ENCODE results near the gene GPR83.
"Not testable (repeated sequence)": the region's sequence is repeated elsewhere in the genome, so short reads cannot be mapped to it uniquely, and the experiment has no call there.

Gene GPR83

DNA sequence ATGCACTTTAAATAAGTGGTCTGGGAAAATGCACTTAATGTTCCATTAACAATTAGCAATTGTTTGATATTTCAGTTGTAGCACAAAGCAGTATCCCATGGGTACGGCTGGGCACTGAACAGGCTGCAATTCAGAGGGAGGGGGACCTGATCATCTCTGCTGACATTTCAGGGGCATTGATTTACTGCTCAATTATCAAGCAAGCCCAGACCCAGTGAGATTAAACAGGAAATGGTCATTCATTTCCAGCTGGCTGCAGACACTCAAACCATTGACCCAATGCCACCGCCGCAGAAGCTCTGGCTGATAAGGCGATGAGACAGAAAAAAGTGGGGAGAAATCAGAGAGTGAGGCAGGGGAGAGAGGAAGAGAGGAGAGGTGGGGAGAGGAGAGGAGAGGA is 1.2 kb downstream of the GPR83 start:
- TF ChIP-seq, protein P1, sequence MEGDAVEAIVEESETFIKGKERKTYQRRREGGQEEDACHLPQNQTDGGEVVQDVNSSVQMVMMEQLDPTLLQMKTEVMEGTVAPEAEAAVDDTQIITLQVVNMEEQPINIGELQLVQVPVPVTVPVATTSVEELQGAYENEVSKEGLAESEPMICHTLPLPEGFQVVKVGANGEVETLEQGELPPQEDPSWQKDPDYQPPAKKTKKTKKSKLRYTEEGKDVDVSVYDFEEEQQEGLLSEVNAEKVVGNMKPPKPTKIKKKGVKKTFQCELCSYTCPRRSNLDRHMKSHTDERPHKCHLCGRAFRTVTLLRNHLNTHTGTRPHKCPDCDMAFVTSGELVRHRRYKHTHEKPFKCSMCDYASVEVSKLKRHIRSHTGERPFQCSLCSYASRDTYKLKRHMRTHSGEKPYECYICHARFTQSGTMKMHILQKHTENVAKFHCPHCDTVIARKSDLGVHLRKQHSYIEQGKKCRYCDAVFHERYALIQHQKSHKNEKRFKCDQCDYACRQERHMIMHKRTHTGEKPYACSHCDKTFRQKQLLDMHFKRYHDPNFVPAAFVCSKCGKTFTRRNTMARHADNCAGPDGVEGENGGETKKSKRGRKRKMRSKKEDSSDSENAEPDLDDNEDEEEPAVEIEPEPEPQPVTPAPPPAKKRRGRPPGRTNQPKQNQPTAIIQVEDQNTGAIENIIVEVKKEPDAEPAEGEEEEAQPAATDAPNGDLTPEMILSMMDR (IDR thresholded peaks at IDR 0.05; ENCODE audit: low read depth, low read length, missing control alignments), result no peak
- DNase-seq, result no peak
- in situ Hi-C loops (cut with HindIII; ENCODE audit: low pct_ligation_motif_present, low sequenced_read_pairs), result no loop called here
- Histone ChIP-seq H3K36me3 (replicated peaks) (no peaks in the 10 kb centered on the region), H3K27me3 (replicated peaks) (peaks cover 15% of the 10 kb centered on the region), H3K4me3 (ENCODE audit: low read depth, low read length) (no peak overlapping the region), H3K27ac (no peak overlapping the region)

DNA sequence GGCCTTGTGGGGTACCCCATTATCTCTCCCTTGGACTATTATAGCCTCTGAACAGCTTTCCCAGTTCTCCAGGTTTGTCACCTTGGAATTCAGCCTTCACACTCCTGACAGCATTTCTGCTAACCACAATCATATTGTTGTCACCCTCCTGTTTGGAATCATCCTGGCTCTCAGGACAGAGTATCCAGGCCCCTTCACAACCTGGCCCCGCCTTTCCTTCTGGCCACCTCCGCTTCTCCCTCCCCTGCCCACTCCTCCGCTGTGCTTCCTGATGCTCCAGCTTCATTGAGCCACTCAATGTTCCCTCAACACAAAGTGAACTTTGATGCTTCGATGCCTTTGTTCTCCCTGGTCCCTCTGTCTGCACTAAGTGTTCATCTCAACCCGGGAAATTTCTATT is 3.1 kb downstream of the GPR83 start:
- TF ChIP-seq, protein P1 (IDR thresholded peaks at IDR 0.05; ENCODE audit: low read depth, low read length, missing control alignments), result no peak
- DNase-seq, result no peak
- Histone ChIP-seq H3K36me3 (replicated peaks) (no peaks in the 10 kb centered on the region), H3K27ac (no peak overlapping the region), H3K27me3 (replicated peaks) (peaks cover 15% of the 10 kb centered on the region), H3K4me3 (ENCODE audit: low read depth, low read length) (no peak overlapping the region)
- in situ Hi-C loops (cut with HindIII; ENCODE audit: low pct_ligation_motif_present, low sequenced_read_pairs), result no loop called here

DNA sequence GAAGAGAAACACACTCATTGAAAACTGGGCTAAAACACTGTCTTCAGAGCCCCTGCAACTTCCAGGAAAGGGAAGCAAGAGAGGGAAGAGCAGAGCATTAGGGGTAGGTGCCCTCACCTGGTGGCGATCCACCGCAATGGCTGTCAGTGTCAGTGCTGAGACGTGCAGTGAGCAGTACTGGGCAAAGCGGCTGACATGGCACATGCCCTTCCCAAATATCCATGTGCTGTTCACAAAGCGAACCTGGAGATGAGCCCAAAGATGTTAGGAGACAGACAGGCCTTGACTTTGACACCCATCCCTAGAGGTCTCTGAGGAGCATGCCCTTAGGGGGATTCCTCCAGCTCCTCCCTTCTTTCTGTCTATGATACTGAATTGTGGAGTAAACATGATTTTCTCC is 4.9 kb downstream of the GPR83 start:
- in situ Hi-C loops (cut with HindIII; ENCODE audit: low pct_ligation_motif_present, low sequenced_read_pairs), result no loop called here
- Histone ChIP-seq H3K27ac (no peak overlapping the region), H3K36me3 (replicated peaks) (no peaks in the 10 kb centered on the region), H3K4me3 (ENCODE audit: low read depth, low read length) (no peak overlapping the region), H3K27me3 (replicated peaks) (peaks cover 15% of the 10 kb centered on the region)
- DNase-seq, result no peak
- TF ChIP-seq, protein P1 (IDR thresholded peaks at IDR 0.05; ENCODE audit: low read depth, low read length, missing control alignments), result no peak

DNA sequence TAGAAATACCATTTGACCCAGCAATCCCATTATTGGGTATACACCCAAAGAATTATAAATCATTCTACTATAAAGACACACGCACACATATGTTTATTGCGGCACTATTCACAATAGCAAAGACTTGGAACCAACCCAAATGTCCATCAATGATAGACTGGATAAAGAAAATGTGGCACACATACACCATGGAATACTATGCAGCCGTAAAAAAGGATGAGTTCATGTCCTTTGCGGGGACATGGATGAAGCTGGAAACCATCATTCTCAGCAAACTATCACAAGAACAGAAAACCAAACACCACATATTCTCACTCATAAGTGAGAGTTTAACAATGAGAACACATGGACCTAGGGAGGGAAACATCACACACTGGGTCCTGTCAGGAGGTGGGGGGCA is 9.3 kb downstream of the GPR83 start:
- DNase-seq; H3K27ac ChIP-seq; H3K36me3 ChIP-seq (replicated peaks); H3K27me3 ChIP-seq (replicated peaks); in situ Hi-C loops (cut with HindIII; ENCODE audit: low pct_ligation_motif_present, low sequenced_read_pairs); H3K4me3 ChIP-seq (ENCODE audit: low read depth, low read length): not testable (repeated sequence)

DNA sequence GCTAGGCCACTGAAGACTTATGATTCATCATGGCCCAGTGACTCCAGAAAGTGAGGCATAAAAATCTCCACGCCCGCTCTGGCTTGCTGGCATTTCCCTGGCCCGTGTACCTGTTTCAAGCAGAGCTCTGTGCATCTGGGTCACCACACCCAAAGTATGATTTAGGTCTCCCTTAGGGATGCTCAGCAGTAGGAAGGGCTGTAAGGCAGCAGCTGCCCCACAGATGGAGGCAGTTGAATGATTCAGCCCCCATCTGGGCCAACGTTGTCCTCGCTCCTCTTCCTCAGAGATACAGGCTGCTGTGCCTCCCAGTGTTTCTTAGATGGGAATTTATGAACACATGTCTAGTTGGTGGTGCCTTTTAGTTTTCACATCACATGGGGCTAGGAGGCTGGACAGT is 21.6 kb downstream of the GPR83 start:
- TF ChIP-seq, protein P1 (IDR thresholded peaks at IDR 0.05; ENCODE audit: low read depth, low read length, missing control alignments), result no peak
- H3K27me3 ChIP-seq (replicated peaks), result no peaks in the 10 kb centered on the region
- DNase-seq, result no peak
- H3K27ac ChIP-seq, result no peak overlapping the region
- no peaks in the 10 kb centered on the region for H3K36me3 ChIP-seq (replicated peaks)
- in situ Hi-C loops (cut with HindIII; ENCODE audit: low pct_ligation_motif_present, low sequenced_read_pairs), result no loop called here
- H3K4me3 ChIP-seq (ENCODE audit: low read depth, low read length), result no peak overlapping the region

DNA sequence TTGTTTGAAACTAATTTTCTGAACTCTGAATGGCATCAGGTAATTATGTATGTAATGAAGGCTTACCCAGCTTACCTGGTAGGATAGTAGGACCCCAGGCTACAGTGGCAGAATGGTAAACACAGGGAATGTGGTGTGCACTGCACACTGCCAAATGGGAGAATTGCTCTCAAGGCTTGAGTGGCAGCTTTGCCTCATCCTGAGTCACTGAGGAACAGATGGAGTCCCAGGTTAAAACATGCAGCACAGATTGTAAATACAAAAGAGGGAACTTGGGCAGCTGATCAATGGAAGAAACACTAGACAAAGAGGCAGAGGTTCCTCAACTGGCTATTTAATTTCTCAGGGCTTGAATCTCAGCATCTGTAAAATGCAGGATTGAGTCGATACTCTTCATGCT is 24.4 kb downstream of the GPR83 start:
- no peak overlapping the region for H3K4me3 ChIP-seq (ENCODE audit: low read depth, low read length)
- in situ Hi-C loops (cut with HindIII; ENCODE audit: low pct_ligation_motif_present, low sequenced_read_pairs), result no loop called here
- TF ChIP-seq, protein P1 (IDR thresholded peaks at IDR 0.05; ENCODE audit: low read depth, low read length, missing control alignments), result no peak
- no peak for DNase-seq
- H3K36me3 ChIP-seq (replicated peaks), result no peaks in the 10 kb centered on the region
- H3K27me3 ChIP-seq (replicated peaks), result no peaks in the 10 kb centered on the region
- no peak overlapping the region for H3K27ac ChIP-seq

DNA sequence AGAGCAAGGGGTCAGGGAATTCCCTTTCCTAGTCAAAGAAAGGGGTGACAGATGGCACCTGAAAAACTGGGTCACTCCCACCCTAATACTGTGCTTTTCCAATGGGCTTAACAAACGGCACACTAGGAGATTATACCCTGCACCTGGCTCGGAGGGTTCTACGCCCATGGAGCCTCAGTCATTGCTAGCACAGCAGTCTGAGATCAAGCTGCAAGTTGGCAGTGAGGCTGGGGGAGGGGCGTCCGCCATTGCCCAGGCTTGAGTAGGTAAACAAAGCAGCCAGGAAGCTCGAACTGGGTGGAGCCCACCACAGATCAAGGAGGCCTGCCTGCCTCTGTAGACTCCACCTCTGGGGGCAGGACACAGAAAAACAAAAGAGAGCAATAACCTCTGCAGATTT is 30.6 kb downstream of the GPR83 start:
- H3K27ac ChIP-seq; DNase-seq; in situ Hi-C loops (cut with HindIII; ENCODE audit: low pct_ligation_motif_present, low sequenced_read_pairs); H3K36me3 ChIP-seq (replicated peaks); H3K27me3 ChIP-seq (replicated peaks); H3K4me3 ChIP-seq (ENCODE audit: low read depth, low read length): not testable (repeated sequence)

DNA sequence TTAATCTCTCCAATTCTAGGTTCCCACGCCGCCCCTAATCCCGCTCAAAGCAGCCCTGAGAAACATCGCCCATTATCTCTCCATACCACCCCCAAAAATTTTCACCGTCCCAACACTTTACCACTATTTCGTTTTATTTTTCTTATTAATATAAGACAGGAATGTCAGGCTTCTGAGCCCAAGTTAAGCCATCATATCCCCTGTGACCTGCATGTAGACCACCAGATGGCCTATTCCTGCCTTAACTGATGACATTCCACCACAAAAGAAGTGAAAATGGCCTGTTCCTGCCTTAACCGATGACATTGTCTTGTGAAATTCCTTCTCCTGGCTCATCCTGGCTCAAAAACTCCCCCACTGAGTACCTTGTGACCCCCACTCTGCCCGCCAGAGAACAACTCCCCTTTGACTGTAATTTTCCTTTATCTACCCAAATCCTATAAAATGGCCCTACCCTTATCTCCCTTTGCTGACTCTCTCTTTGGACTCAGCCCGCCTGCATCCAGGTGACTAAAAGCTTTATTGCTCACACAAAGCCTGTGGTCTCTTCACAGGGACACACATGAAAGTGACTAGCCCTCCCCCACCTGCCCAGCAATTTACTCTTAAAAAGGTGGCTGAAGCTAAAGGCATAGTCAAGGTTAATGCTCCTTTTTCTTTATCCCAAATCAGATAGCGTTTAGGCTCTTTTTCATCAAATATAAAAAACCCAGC is 50.2 kb downstream of the GPR83 start:
- H3K36me3 ChIP-seq (replicated peaks); H3K27ac ChIP-seq; in situ Hi-C loops (cut with HindIII; ENCODE audit: low pct_ligation_motif_present, low sequenced_read_pairs): not testable (repeated sequence)

DNA sequence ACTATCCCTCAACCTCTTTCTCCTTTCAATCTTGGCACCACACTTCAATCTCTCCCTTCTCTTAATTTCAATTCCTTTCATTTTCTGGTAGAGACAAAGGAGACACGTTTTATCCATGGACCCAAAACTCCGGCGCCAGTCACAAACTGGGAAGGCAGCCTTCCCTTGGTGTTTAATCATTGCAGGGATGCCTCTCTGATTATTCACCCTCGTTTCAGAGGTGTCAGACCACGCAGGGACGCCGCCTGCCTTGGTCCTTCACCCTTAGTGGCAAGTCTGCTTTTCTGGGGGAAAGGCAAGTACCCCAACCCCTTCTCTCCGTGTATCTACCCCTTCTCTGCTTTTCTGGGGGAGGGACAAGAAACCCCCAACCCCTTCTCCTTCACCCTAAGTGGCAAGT is 54.9 kb downstream of the GPR83 start:
- H3K27ac ChIP-seq; H3K27me3 ChIP-seq (replicated peaks); H3K36me3 ChIP-seq (replicated peaks); in situ Hi-C loops (cut with HindIII; ENCODE audit: low pct_ligation_motif_present, low sequenced_read_pairs); H3K4me3 ChIP-seq (ENCODE audit: low read depth, low read length); DNase-seq: not testable (repeated sequence)

More for the DNA sequence above, 50.2 kb downstream of the GPR83 start:
- DNase-seq; H3K4me3 ChIP-seq (ENCODE audit: low read depth, low read length); H3K27me3 ChIP-seq (replicated peaks): not testable (repeated sequence)
